HuH-7.5 (cell line): ENCODE results near the gene NUP160.
"Not testable (repeated sequence)": the region's sequence is repeated elsewhere in the genome, so short reads cannot be mapped to it uniquely, and the experiment has no call there.

Experiments used
- DNase-seq: peaks from one replicate; pipeline ENCODE4 v3.0.0; 2011; ENCODE audit warnings: low spot score

The NUP160 gene

GRCh38 chr11:47861728-47862127, 13.6 kb upstream of the NUP160 start:
- DNase-seq: no peak

- DNase-seq: no peak
These were observed 12.4 kb upstream of the NUP160 start for GRCh38 chr11:47860536-47860935.

- DNase-seq: no peak
These were observed 9.9 kb upstream of the NUP160 start for GRCh38 chr11:47857892-47858543.

- DNase-seq: no peak
These were observed 9.3 kb upstream of the NUP160 start for GRCh38 chr11:47857485-47857884.

GRCh38 chr11:47856186-47856585, 8.0 kb upstream of the NUP160 start:
- no peak for DNase-seq

- DNase-seq: no peak
These were observed 6.5 kb upstream of the NUP160 start for GRCh38 chr11:47854667-47855066.

GRCh38 chr11:47852053-47852452, 3.9 kb upstream of the NUP160 start:
- DNase-seq: no peak

GRCh38 chr11:47850337-47850736, 2.2 kb upstream of the NUP160 start:
- no peak for DNase-seq

GRCh38 chr11:47848700-47849155, 578 bp upstream of the NUP160 start:
- DNase-seq: no peak

- DNase-seq: no peak
These were observed 636 bp downstream of the NUP160 start for GRCh38 chr11:47847537-47847891.

- peak; percentile 6 for DNase-seq
These were observed 1.2 kb downstream of the NUP160 start for GRCh38 chr11:47846998-47847397.

GRCh38 chr11:47843361-47844055, 4.6 kb downstream of the NUP160 start:
- DNase-seq: no peak

GRCh38 chr11:47842749-47843148, 5.4 kb downstream of the NUP160 start:
- no peak for DNase-seq

GRCh38 chr11:47837929-47838328, 10.2 kb downstream of the NUP160 start:
- no peak for DNase-seq

GRCh38 chr11:47837292-47837691, 10.9 kb downstream of the NUP160 start:
- no peak for DNase-seq

GRCh38 chr11:47830013-47830412, 18.1 kb downstream of the NUP160 start:
- DNase-seq: not testable (repeated sequence)

GRCh38 chr11:47828284-47828683, 19.9 kb downstream of the NUP160 start:
- no peak for DNase-seq

GRCh38 chr11:47822664-47823063, 25.5 kb downstream of the NUP160 start:
- DNase-seq: not testable (repeated sequence)

GRCh38 chr11:47819743-47820142, 28.4 kb downstream of the NUP160 start:
- DNase-seq: no peak

- DNase-seq: no peak
These were observed 47.4 kb downstream of the NUP160 start for GRCh38 chr11:47800759-47801158.

- DNase-seq: no peak
These were observed 50.5 kb downstream of the NUP160 start for GRCh38 chr11:47797633-47798032.

- no peak for DNase-seq
These were observed 56.2 kb downstream of the NUP160 start for GRCh38 chr11:47791774-47792430.

- not testable (repeated sequence) for DNase-seq
These were observed 58.1 kb downstream of the NUP160 start for GRCh38 chr11:47790017-47790416.
